ENCODE results near the gene RCC1. TPM values are rescaled to one million over a fixed set of nuclear protein-coding genes. Genes with fewer than 3 reads are reported as not detected.
A peak's percentile ranks its signal among the peaks of the same experiment; 100 is the strongest.

Gene RCC1
- total RNA-seq, 1 experiment from 2014 or later: 42.4 TPM

GRCh38 chr1:28507247-28507645 is 1.4 kb downstream of the RCC1 start:
- TF ChIP-seq CTCF (IDR thresholded peaks at IDR 0.05; ENCODE audit: unreplicated experiment): no peak
- no peaks in the 10 kb centered on the region for H3K27me3 Mint-ChIP-seq (ENCODE audit: insufficient read depth, unreplicated experiment)
- H3K27ac Mint-ChIP-seq (ENCODE audit: low read depth, unreplicated experiment): peak overlapping the region; percentile 98
- intact Hi-C loops (cut with micrococcal nuclease): loop anchor here (2.0 kb wide), 1 partner anchor 98 kb away; no protein-coding TSS in a partner anchor
- ChIA-PET POLR2A (interaction anchor here (0.6 to 14.1 kb wide), 30 partner anchors 10 to 734 kb away, joined by 3 to 237 read pairs (median 6); partner anchors contain the start of genes ATP5IF1, EYA3, GMEB1 and MED18), CTCF (interaction anchor here (0.6 to 1.7 kb wide), 6 partner anchors 46 to 101 kb away, joined by 3 to 8 read pairs (median 4); no protein-coding TSS in a partner anchor)
- peaks cover 19% of the 10 kb centered on the region for H3K4me1 Mint-ChIP-seq (ENCODE audit: insufficient read depth, unreplicated experiment)
- H3K9me3 Mint-ChIP-seq (ENCODE audit: unreplicated experiment): no peaks in the 10 kb centered on the region
- H3K4me3 Mint-ChIP-seq (ENCODE audit: unreplicated experiment): peak overlapping the region; percentile 95
- H3K36me3 Mint-ChIP-seq (ENCODE audit: insufficient read depth, unreplicated experiment): peaks cover 70% of the 10 kb centered on the region
- BruUV-seq (replicated peaks): no TSS peak
- DNase-seq (ENCODE audit: unreplicated experiment): peak; percentile 40

GRCh38 chr1:28507646-28508434 is 2.0 kb downstream of the RCC1 start:
- intact Hi-C loops (cut with micrococcal nuclease): loop anchor here (2.0 kb wide), 1 partner anchor 99 kb away; no protein-coding TSS in a partner anchor

GRCh38 chr1:28508435-28508754 is 2.6 kb downstream of the RCC1 start:
- Mint-ChIP-seq H3K4me1 (ENCODE audit: insufficient read depth, unreplicated experiment) (peaks cover 25% of the 10 kb centered on the region), H3K27ac (ENCODE audit: low read depth, unreplicated experiment) (peak overlapping the region; percentile 98), H3K4me3 (ENCODE audit: unreplicated experiment) (peak overlapping the region; percentile 95), H3K36me3 (ENCODE audit: insufficient read depth, unreplicated experiment) (peaks cover 82% of the 10 kb centered on the region), H3K27me3 (ENCODE audit: insufficient read depth, unreplicated experiment) (no peaks in the 10 kb centered on the region), H3K9me3 (ENCODE audit: unreplicated experiment) (no peaks in the 10 kb centered on the region)
- intact Hi-C loops (cut with micrococcal nuclease): no loop called here
- CTCF ChIA-PET: interaction anchor here (0.6 to 1.7 kb wide), 4 partner anchors 9 to 130 kb away, joined by 3 to 8 read pairs (median 6); no protein-coding TSS in a partner anchor
- no TSS peak for BruUV-seq (replicated peaks)
- POLR2A ChIA-PET: interaction anchor here (0.5 to 14.1 kb wide), 34 partner anchors 8 to 673 kb away, joined by 3 to 237 read pairs (median 7); partner anchors contain the start of genes ATP5IF1, EYA3, RNU11 and SRSF4
- TF ChIP-seq CTCF (IDR thresholded peaks at IDR 0.05; ENCODE audit: unreplicated experiment): no peak
- DNase-seq (ENCODE audit: unreplicated experiment): peak; percentile 35

More at GRCh38 chr1:28507646-28508434, 2.0 kb downstream of the RCC1 start:
- Mint-ChIP-seq H3K9me3 (ENCODE audit: unreplicated experiment) (no peaks in the 10 kb centered on the region), H3K36me3 (ENCODE audit: insufficient read depth, unreplicated experiment) (peaks cover 76% of the 10 kb centered on the region), H3K27ac (ENCODE audit: low read depth, unreplicated experiment) (peak overlapping the region; percentile 98), H3K27me3 (ENCODE audit: insufficient read depth, unreplicated experiment) (no peaks in the 10 kb centered on the region), H3K4me3 (ENCODE audit: unreplicated experiment) (peak overlapping the region; percentile 95), H3K4me1 (ENCODE audit: insufficient read depth, unreplicated experiment) (peaks cover 25% of the 10 kb centered on the region)
- no peak for TF ChIP-seq CTCF (IDR thresholded peaks at IDR 0.05; ENCODE audit: unreplicated experiment)
- DNase-seq (ENCODE audit: unreplicated experiment): peak; percentile 23
- BruUV-seq (replicated peaks): no TSS peak
- POLR2A ChIA-PET: interaction anchor here (0.5 to 14.1 kb wide), 35 partner anchors 9 to 674 kb away, joined by 3 to 237 read pairs (median 7); partner anchors contain the start of genes ATP5IF1, EYA3, GMEB1 and MED18
- CTCF ChIA-PET: interaction anchor here (0.6 to 1.7 kb wide), 6 partner anchors 46 to 129 kb away, joined by 3 to 8 read pairs (median 4); no protein-coding TSS in a partner anchor

DNA sequence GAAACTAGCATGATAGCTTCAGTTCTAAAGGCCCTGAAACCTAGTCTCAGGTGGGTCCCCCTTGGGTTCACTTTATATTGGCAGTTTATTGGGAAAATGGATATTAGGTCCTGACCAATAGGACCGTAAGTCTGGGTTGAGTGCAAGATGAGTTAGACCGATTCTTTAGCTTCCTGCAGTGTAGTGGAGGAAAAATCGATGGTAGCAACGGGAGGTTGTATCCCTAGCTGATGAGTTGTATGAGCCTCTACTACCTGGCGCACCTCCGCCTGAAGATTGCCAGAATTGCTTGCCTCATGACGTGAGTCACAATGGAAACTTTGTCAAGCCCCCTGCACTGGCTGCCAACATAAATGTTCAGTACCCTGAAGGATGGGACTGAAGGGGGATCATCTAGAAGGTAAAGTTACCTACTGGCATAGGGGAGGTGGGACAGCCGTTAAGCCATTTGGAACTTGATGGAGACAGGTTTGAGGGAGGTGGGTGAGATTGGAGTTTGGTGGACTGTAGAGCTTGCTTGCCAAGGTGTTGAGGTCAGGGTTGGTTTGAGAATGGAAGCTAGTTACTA is 3.9 kb downstream of the RCC1 start:
- TF ChIP-seq CTCF (IDR thresholded peaks at IDR 0.05; ENCODE audit: unreplicated experiment): no peak
- H3K4me3 Mint-ChIP-seq (ENCODE audit: unreplicated experiment): peak overlapping the region; percentile 95
- peaks cover 25% of the 10 kb centered on the region for H3K4me1 Mint-ChIP-seq (ENCODE audit: insufficient read depth, unreplicated experiment)
- peak overlapping the region; percentile 98 for H3K27ac Mint-ChIP-seq (ENCODE audit: low read depth, unreplicated experiment)
- no peaks in the 10 kb centered on the region for H3K9me3 Mint-ChIP-seq (ENCODE audit: unreplicated experiment)
- ChIA-PET CTCF (interaction anchor here (0.6 kb wide), 1 partner anchor 79 kb away, joined by 3 read pairs; no protein-coding TSS in a partner anchor), POLR2A (interaction anchor here (0.8 to 14.1 kb wide), 29 partner anchors 7 to 672 kb away, joined by 3 to 237 read pairs (median 5); partner anchors contain the start of genes ATP5IF1, EYA3, GMEB1 and MED18)
- H3K36me3 Mint-ChIP-seq (ENCODE audit: insufficient read depth, unreplicated experiment): peaks cover 96% of the 10 kb centered on the region
- no TSS peak for BruUV-seq (replicated peaks)
- H3K27me3 Mint-ChIP-seq (ENCODE audit: insufficient read depth, unreplicated experiment): no peaks in the 10 kb centered on the region
- intact Hi-C loops (cut with micrococcal nuclease): no loop called here
- DNase-seq (ENCODE audit: unreplicated experiment): peak; percentile 59
